GM12878 (cell line): ENCODE measurements around the gene B4GALT4.

Experiments
- POLR2AphosphoS5 ChIP-seq: IDR thresholded peaks from 2 replicates; pipeline ENCODE4 v1.6.1; 2011; ENCODE audit warnings: mild to moderate bottlenecking, low read length, inconsistent platforms
- SIN3A ChIP-seq: IDR thresholded peaks from 2 replicates; pipeline ENCODE4 v1.6.1; 2012; ENCODE audit warnings: low read depth, low read length, improper control_type of control experiment

DNA sequence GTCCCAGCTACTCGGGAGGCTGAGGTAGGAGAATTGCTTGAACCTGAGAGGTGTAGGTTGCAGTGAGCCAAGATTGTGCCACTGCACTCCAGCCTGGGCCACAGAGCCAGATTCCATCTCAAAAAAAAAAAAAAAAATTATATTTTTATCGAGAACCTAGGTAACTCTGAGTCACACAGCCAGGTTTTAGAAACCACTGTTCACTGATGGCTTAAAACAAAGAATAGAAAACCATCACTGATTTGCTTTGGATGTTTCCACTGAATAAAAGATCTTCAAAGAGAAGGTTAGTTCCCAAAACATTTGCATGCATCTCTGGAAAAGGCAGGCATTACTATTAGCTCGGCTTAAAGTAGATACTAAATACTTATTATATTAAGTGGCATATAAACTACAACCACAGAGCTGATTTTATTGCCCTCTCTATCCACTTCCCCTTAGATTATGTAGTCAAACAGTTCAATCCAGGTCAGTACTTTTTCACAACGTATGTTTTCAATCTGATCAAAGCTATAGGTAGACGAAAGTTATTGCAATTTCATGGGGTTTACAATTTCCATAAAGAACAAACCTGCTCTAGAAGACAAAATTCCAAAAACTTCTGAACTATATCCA lies 1.4 kb downstream of the B4GALT4 start:
- TF ChIP-seq SIN3A (no peak), POLR2AphosphoS5 (no peak)
